Retinal pigment epithelial cell (primary cell): ENCODE results near the gene SLC23A1.

Experiments
- DNase-seq: peaks from one replicate; pipeline ENCODE4 v3.0.0-alpha.2; 2010; ENCODE audit warnings: low read depth
- H3K4me3 ChIP-seq: 2 replicates; pipeline ENCODE4 v1.5.1; 2011; ENCODE audit warnings: mild to moderate bottlenecking, low read length, control low read depth, moderate library complexity
- CTCF ChIP-seq: conservative IDR thresholded peaks from 2 replicates; pipeline ENCODE4 v1.5.1; 2011; ENCODE audit warnings: low read depth, low read length, control low read depth, inconsistent platforms

Gene SLC23A1

DNA sequence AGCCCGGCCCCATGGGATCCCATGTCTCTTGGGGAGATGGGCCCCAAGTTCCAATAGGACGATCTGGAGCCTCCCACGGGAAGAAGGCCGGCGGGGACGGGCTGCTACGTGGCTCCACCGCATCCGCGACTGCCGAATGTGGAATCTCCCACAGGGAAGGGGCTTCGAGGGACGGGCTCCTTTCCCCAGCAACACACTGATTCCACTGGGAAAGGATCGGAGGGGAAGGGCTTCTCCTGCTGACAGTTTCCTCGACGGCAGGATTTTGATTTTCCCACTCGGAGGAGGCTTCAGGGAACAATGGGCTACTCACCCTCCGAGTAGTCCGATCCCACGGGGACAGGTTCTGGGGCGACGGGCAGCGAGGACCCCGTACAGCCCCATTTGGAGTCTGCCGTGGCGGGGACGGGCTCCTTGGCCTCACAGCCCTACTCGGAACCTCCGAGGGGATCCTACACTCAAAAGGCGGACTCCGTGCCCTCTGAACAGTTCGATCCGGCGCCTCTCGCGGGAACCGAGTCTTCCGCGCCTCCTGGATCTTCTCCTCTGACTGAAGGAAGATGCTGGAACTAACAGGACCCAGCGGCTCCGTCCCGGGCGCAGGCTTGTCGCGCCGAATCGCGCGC is 10.5 kb upstream of the SLC23A1 start:
- no peak for TF ChIP-seq CTCF
- H3K4me3 ChIP-seq = peak overlapping the region; percentile 37
- DNase-seq = no peak

DNA sequence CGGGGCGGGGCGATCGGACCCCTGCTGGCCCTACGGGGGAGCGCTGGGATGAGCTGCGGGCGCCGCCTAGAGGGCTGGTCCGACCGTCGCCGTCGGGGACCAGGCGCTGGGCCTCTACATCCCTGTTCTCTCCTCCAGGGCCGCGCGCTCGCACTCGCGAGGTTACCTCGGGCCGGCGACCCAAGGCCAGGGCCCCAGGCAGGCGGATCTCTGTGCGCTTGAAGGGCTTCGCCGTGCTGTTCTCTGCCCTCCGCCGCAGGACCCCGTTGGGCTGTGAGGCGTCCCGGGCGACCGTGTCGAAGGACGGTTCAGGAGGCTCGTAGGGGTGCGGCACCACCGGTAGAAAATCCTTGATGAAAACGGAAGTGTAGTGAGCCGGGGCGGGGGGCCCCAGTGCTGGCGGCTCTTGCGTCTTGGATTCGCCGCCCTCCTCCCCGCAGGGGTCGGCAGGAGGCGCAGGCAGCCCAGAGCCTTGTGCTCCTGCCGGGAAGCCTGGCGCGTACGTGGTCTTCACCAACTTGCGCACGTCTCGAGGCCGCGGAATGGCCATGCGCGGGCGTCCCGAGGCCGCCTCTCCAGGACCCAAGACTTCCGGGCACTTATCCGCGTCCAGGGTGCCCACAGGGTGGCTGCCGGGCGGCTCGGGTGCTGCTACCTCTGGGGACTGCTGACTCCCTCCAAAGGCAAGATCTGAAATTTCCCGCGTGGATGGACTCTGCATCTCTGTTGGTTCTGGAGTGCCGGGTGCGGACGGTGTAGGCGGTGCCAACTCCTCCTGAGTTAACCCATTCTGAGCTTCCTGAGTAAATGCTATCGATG is 9.8 kb upstream of the SLC23A1 start:
- no peak for DNase-seq
- TF ChIP-seq CTCF = peak; percentile 62
- peak overlapping the region; percentile 37 for H3K4me3 ChIP-seq

- TF ChIP-seq CTCF = no peak
- no peak for DNase-seq
- no peak overlapping the region for H3K4me3 ChIP-seq
These were observed 9.2 kb upstream of the SLC23A1 start for GRCh38 chr5:139392324-139392677.

- DNase-seq = no peak
- TF ChIP-seq CTCF = no peak
- no peak overlapping the region for H3K4me3 ChIP-seq
These were observed 8.7 kb upstream of the SLC23A1 start for GRCh38 chr5:139391570-139392323.

DNA sequence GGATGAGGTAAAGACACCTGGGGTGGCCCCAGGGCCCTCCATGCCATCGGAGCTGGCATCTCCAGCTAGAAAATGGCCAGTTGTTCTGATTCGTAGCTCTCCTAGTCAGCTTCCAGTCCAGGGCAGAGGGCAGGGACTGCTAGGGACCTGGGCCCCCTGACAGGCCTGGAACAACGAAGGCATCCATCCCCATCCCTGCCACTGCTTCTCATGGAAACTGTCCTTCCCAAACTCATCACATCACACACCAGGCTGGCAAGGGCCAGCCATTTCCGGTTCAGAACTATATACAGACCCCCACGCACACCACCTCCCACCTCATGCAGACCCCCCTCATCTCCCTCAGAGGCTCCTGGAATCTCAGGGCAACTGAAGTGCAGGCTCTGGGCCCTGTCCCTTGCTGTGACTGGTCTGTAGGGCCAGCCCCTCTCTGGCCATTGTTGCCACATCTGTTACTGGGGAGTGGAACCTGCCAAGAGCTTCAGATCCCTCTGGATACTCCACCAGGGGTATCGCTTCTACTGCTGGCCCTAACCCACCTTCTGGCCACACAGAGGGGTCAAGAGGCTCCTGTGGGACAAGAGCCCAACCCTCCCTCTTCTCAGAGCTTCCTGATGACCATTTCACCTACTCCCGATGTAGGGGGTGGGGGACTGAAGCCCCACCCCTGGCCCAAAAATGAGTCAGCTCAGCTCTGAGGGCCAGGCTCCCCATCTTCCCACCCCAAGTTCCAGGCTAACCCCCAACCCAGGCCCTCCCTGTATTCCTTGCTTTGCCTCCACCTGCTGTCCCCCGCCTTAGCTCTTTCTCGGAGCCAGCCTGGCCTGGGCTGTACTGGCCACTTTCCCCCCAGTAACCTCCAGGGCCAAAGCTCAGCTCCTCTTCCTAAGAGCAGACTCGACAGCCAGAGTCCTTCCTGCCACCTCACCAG is 7.8 kb upstream of the SLC23A1 start:
- no peak for DNase-seq
- H3K4me3 ChIP-seq = no peak overlapping the region
- no peak for TF ChIP-seq CTCF

- no peak for TF ChIP-seq CTCF
- no peak for DNase-seq
- no peak within 1 kb of the TSS for H3K4me3 ChIP-seq
These were observed 6.9 kb upstream of the SLC23A1 start, which contains the start of gene MZB1 for GRCh38 chr5:139389701-139390638. Gene MZB1, minus strand, starts transcription at chr5:139389913. Its CDS starts 57 bp downstream, at chr5:139389856.
